ENCODE data around the gene ENGASE.
"Not testable (repeated sequence)": the region's sequence is repeated elsewhere in the genome, so short reads cannot be mapped to it uniquely, and the experiment has no call there.

Gene ENGASE

GRCh38 chr17:79062691-79063090, 11.9 kb upstream of the ENGASE start:
- H3K4me1 Mint-ChIP-seq, result peaks cover 11% of the 10 kb centered on the region
- no peaks in the 10 kb centered on the region for H3K36me3 Mint-ChIP-seq
- H3K9me3 Mint-ChIP-seq, result no peaks in the 10 kb centered on the region
- no peak overlapping the region for H3K4me3 Mint-ChIP-seq
- no peaks in the 10 kb centered on the region for H3K27me3 Mint-ChIP-seq
- no peak overlapping the region for H3K27ac Mint-ChIP-seq

- Mint-ChIP-seq H3K4me3 (no peak overlapping the region), H3K27ac (no peak overlapping the region), H3K9me3 (no peaks in the 10 kb centered on the region), H3K36me3 (no peaks in the 10 kb centered on the region), H3K27me3 (no peaks in the 10 kb centered on the region), H3K4me1 (peaks cover 6% of the 10 kb centered on the region)
Observed at GRCh38 chr17:79064026-79064425, 10.6 kb upstream of the ENGASE start.

DNA sequence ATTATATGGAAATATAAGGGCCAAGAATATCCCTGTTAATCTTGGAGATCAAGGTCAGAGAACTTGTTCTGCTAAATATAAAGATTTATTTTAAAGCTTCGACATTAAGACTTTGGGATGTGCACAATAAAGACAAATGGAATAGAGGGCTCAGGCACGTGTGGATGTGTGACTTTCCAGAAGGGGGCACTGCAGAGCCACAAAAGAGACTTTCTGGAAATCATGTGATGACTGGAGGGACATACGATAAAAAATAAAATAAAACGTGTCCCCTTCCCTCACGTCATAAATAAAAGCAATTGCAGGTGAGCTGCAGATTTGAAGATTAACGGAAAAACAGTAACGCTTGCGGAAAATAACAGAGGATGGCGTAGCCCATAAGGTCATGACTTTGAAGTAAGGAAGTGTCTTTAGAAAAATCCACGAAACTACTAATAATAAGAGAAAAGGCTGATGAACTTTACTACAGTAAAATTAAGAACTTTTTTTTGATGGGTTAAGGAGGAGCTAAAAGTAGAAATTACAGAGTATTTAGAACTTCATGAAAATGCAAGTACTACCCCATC, 9.4 kb upstream of the ENGASE start:
- Mint-ChIP-seq H3K27ac (peak overlapping the region; percentile 76), H3K36me3 (no peaks in the 10 kb centered on the region), H3K4me1 (peaks cover 6% of the 10 kb centered on the region), H3K9me3 (no peaks in the 10 kb centered on the region), H3K27me3 (no peaks in the 10 kb centered on the region), H3K4me3 (peak overlapping the region; percentile 47)

- Mint-ChIP-seq H3K4me1 (peaks cover 6% of the 10 kb centered on the region), H3K9me3 (no peaks in the 10 kb centered on the region), H3K4me3 (no peak overlapping the region), H3K27me3 (no peaks in the 10 kb centered on the region), H3K27ac (no peak overlapping the region), H3K36me3 (no peaks in the 10 kb centered on the region)
Observed at GRCh38 chr17:79066963-79067362, 7.7 kb upstream of the ENGASE start.

- Mint-ChIP-seq H3K4me3 (no peak overlapping the region), H3K4me1 (peaks cover 9% of the 10 kb centered on the region), H3K9me3 (no peaks in the 10 kb centered on the region), H3K36me3 (no peaks in the 10 kb centered on the region), H3K27ac (peak overlapping the region; percentile 38), H3K27me3 (no peaks in the 10 kb centered on the region)
Observed at GRCh38 chr17:79070266-79070880, 4.3 kb upstream of the ENGASE start.

GRCh38 chr17:79071161-79071740, 3.4 kb upstream of the ENGASE start:
- Mint-ChIP-seq H3K27me3 (no peaks in the 10 kb centered on the region), H3K4me1 (peaks cover 16% of the 10 kb centered on the region), H3K4me3 (no peak overlapping the region), H3K9me3 (no peaks in the 10 kb centered on the region), H3K27ac (peak overlapping the region; percentile 3), H3K36me3 (peaks cover 2% of the 10 kb centered on the region)

GRCh38 chr17:79072544-79072943, 2.1 kb upstream of the ENGASE start:
- H3K4me3 Mint-ChIP-seq, result no peak overlapping the region
- H3K9me3 Mint-ChIP-seq, result no peaks in the 10 kb centered on the region
- H3K27me3 Mint-ChIP-seq, result no peaks in the 10 kb centered on the region
- peaks cover 17% of the 10 kb centered on the region for H3K4me1 Mint-ChIP-seq
- peak overlapping the region; percentile 41 for H3K27ac Mint-ChIP-seq
- peaks cover 2% of the 10 kb centered on the region for H3K36me3 Mint-ChIP-seq

GRCh38 chr17:79073016-79073705, 1.5 kb upstream of the ENGASE start:
- no peak overlapping the region for H3K27ac Mint-ChIP-seq
- H3K9me3 Mint-ChIP-seq, result no peaks in the 10 kb centered on the region
- no peaks in the 10 kb centered on the region for H3K27me3 Mint-ChIP-seq
- peaks cover 17% of the 10 kb centered on the region for H3K4me1 Mint-ChIP-seq
- peaks cover 2% of the 10 kb centered on the region for H3K36me3 Mint-ChIP-seq
- no peak overlapping the region for H3K4me3 Mint-ChIP-seq

DNA sequence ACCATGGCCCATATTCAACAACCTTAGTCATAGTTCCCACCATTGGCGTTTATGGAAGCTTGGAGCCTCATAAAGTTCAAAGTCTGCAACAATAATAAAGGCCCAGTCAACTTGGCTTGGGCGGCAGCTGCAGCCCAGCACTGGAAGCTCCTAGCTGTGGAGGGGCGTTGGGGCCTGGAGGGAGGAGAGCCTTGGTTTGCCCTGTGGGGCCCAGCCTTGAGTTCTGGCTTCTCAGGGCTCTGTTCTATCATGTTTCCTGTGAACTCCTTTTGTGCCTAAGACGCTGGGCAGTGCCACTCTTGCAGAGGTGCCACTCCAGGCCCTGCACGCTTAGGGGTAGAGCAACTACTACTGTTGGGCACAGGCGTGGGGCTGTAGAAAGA, 927 bp upstream of the ENGASE start:
- Mint-ChIP-seq H3K4me3 (peak overlapping the region; percentile 26), H3K27ac (no peak overlapping the region), H3K36me3 (peaks cover 2% of the 10 kb centered on the region)

GRCh38 chr17:79074121-79074648, 439 bp upstream of the ENGASE start:
- Mint-ChIP-seq H3K4me1 (peaks cover 17% of the 10 kb centered on the region), H3K4me3 (peak overlapping the region; percentile 82)
- H3K27me3 Mint-ChIP-seq, H3K9me3 Mint-ChIP-seq, H3K27ac Mint-ChIP-seq, H3K36me3 Mint-ChIP-seq: not testable (repeated sequence)

More for the DNA sequence above, 927 bp upstream of the ENGASE start:
- peaks cover 17% of the 10 kb centered on the region for H3K4me1 Mint-ChIP-seq
- H3K9me3 Mint-ChIP-seq, result no peaks in the 10 kb centered on the region
- no peaks in the 10 kb centered on the region for H3K27me3 Mint-ChIP-seq

DNA sequence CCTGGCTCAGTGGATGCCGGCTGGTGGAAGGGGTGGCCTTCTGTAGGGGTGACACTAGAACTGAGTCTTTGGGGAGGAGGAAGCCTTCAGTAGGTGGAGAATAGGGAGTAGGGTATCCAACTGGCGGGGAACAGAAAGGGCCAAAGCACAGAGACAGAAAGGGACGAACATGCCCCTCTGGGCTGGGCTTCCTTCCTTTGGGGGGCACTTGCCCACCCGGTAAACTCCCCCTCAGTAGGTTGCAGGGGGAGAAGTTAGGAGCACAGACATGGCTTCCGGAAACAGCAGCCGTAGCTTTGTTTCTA, 774 bp downstream of the ENGASE start:
- peak overlapping the region; percentile 93 for H3K27ac Mint-ChIP-seq
- peaks cover 17% of the 10 kb centered on the region for H3K4me1 Mint-ChIP-seq
- peak overlapping the region; percentile 92 for H3K4me3 Mint-ChIP-seq
- no peaks in the 10 kb centered on the region for H3K27me3 Mint-ChIP-seq
- peaks cover 4% of the 10 kb centered on the region for H3K36me3 Mint-ChIP-seq
- H3K9me3 Mint-ChIP-seq, result no peaks in the 10 kb centered on the region

DNA sequence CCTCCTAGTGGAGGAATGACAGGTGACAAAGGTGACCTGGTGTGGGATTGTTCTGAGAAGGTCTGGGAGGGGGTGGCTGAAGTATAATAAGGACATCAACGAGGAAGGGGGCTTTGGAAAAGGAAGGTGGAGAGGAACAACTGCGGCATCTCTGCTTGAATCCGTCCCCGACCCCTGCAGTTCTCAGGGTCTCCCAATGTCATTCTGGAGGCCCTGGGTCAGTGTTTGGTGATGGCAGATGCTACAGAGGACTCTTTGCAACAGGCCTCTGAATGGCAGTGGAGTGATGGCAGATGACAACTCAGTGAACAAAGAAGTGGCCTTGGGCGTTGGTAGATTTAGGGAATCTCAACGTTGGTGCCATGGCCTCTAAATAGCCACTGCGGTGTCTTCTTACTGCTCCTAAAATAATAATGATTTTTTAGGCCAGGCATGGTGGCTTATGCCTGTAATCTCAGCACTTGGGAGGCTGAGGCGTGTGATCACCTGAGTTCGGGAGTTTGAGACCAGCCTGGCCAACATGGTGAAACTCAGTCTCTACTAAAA, 1.3 kb downstream of the ENGASE start:
- Mint-ChIP-seq H3K36me3 (peaks cover 5% of the 10 kb centered on the region), H3K27me3 (no peaks in the 10 kb centered on the region), H3K27ac (peak overlapping the region; percentile 93), H3K4me3 (peak overlapping the region; percentile 92), H3K4me1 (peaks cover 17% of the 10 kb centered on the region), H3K9me3 (no peaks in the 10 kb centered on the region)

DNA sequence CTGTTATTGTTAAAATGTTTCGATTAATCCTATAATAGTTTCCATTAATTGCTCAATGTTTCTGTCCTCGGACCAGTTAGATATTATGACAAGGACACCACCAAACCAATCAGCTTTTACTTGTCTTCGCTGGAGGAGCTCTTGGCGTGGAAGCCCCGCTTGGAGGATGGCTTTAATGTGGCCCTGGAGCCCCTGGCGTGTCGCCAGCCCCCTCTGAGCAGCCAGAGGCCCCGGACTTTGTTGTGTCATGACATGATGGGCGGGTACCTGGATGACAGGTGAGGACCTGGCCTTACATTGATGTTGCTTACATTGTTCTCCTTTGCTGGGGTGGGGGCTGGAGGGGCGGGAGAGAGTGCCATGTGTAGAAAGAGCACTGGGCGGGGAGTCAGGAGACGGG, 3.0 kb downstream of the ENGASE start:
- Mint-ChIP-seq H3K9me3 (no peaks in the 10 kb centered on the region), H3K27ac (no peak overlapping the region), H3K4me3 (no peak overlapping the region), H3K4me1 (peaks cover 17% of the 10 kb centered on the region), H3K27me3 (no peaks in the 10 kb centered on the region), H3K36me3 (peaks cover 5% of the 10 kb centered on the region)

DNA sequence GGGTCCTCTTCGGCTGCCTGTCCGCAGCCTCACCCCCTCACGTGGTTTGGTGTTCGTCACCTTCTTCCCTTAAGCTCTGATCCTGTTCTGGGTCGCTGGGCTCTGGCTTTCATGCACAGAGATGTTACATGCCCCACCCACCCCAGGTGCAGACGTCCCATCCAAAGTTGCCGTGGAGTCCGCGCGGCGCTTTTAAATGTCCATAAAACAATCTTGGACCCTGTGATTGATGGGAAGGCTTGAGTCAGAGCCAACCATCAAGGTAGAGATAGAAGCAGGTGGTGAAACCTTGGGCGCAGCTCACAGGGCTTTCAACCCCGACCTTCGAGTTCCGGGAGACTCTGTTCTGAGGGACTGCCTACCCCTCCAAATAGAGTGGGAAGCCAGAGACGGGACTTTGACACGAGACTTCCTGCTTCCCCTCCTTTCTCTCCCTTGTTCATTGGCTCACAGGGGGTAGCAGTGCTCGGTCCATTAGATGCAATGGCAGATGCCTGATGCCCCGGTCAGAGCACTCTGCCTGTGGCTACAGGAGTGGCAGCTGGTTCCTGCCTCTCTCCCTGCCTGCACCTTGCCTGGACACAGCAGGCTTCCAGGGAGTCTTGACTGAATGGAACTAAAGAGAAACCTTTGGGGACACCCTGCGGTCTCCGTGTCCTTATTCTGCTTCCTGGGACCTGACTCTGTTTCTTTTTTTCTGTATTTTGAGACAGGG, 4.0 kb downstream of the ENGASE start:
- no peak overlapping the region for H3K27ac Mint-ChIP-seq
- H3K4me1 Mint-ChIP-seq, result peaks cover 17% of the 10 kb centered on the region
- H3K27me3 Mint-ChIP-seq, result no peaks in the 10 kb centered on the region
- H3K9me3 Mint-ChIP-seq, result no peaks in the 10 kb centered on the region
- H3K36me3 Mint-ChIP-seq, result peaks cover 5% of the 10 kb centered on the region
- H3K4me3 Mint-ChIP-seq, result no peak overlapping the region

GRCh38 chr17:79079421-79080200, 5.0 kb downstream of the ENGASE start:
- Mint-ChIP-seq H3K27ac (no peak overlapping the region), H3K4me1 (peaks cover 12% of the 10 kb centered on the region), H3K4me3 (no peak overlapping the region), H3K36me3 (peaks cover 5% of the 10 kb centered on the region), H3K27me3 (no peaks in the 10 kb centered on the region), H3K9me3 (no peaks in the 10 kb centered on the region)

Data from activated naive CD4-positive, alpha-beta T cell treated with anti-CD3 and anti-CD28 coated beads, Interleukin-2, amount 50 U/mL, for 24 hours (primary cell).